ENCODE data around the gene HAP1. TPM values are rescaled to one million over a fixed set of nuclear protein-coding genes. Genes with fewer than 3 reads are reported as not detected.

Gene HAP1
- total and polyA plus RNA-seq, 2 of the 8 experiments (the other 6 are each of a cell fraction or from before 2014, with no cell fraction given): 2.3 to 3.6 TPM

GRCh38 chr17:41760878-41761277, 26.4 kb upstream of the HAP1 start (continued):
- no peak for TF ChIP-seq SUZ12 (IDR thresholded peaks at IDR 0.05; ENCODE audit: low read length)
- TF ChIP-seq CHD7 (IDR thresholded peaks at IDR 0.05; ENCODE audit: insufficient replicate concordance, low read length): no peak
- no peak for TF ChIP-seq RNF2 (IDR thresholded peaks at IDR 0.05; ENCODE audit: borderline replicate concordance, low read depth, low read length, missing control alignments, poor library complexity, severe bottlenecking)

Data from H1 (cell line).